ENCODE data around the gene NR1D1. TPM values are rescaled to one million over a fixed set of nuclear protein-coding genes. Genes with fewer than 3 reads are reported as not detected.

Gene NR1D1
- total and polyA plus RNA-seq, 4 donors, result 3.2 to 19.6 (median 14.1) TPM

DNA sequence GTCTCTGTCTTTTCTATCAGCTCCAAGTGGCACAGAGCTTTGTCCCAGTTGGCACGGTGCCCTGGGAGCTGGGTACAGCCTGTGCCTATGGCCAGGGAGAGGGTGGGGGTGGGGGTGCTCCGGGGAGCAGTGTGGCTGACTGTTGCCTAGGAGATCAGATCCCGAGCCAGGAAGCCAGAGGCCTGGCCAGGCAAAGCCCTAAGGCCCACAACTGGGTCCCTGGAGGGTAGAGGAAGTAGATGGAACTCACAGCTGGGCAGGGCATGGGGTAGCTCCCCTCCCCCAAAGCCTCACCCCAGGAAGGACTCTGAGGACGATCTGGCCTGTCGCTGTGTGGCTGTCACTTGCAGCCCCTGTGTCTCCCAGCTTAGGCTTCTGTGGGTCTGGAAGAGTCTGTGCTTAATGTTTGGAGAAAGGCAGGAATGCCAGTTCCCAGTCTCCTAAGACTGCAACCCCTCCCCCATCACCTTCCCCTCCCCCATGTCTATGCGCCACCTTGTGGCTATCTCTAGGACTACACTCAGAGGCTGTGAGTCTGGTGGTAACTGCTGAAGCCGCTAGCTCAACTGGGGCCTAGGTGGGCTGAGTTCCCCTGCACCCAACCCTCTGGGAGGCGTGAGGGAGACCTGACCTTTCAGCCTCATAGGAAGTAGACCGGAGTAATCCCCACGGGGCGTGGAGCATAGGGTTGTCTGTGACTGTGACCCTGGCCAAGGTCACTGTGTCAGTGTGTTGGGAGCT, 25.0 kb downstream of the NR1D1 start:
- H3K27ac ChIP-seq (ENCODE audit: low read depth in 1 of 2, low read length in 1 of 2), result peak overlapping the region; percentile 71 to 88
- TF ChIP-seq CTCF (IDR thresholded peaks at IDR 0.05; ENCODE audit: control extremely low read depth, extremely low read depth), result peak; percentile 68
- peaks cover 0 to 30% (median 17%) of the 10 kb centered on the region in 4 donors for H3K36me3 ChIP-seq (ENCODE audit: control insufficient read depth in 4 of 4, insufficient read depth in 4 of 4, low read length in 4 of 4)
- peak overlapping the region; percentile 16 to 42 for H3K9ac ChIP-seq (ENCODE audit: insufficient read depth in 1 of 2, low read length in 2 of 2)
- peak; percentile 80 to 84 (median 81) for DNase-seq
- WGBS, 2 donors, result 5% methylated on average over 10 to 11 of the region's 11 CpGs
- no peaks in the 10 kb centered on the region for H3K27me3 ChIP-seq (ENCODE audit: control insufficient read depth in 3 of 3, insufficient read depth in 3 of 3, low read length in 2 of 3)
- H3K4me3 ChIP-seq, result no peak overlapping the region
- peak; percentile 67 for ATAC-seq (ENCODE audit: insufficient read depth, low FRiP score)
- H3K9me3 ChIP-seq (ENCODE audit: control insufficient read depth in 4 of 4, insufficient read depth in 3 of 4, low read length in 3 of 4), result no peaks in the 10 kb centered on the region
- H3K4me1 ChIP-seq (ENCODE audit: control insufficient read depth in 5 of 5, insufficient read depth in 5 of 5, low read length in 5 of 5), result peaks cover 27 to 52% (median 42%) of the 10 kb centered on the region in 5 donors

DNA sequence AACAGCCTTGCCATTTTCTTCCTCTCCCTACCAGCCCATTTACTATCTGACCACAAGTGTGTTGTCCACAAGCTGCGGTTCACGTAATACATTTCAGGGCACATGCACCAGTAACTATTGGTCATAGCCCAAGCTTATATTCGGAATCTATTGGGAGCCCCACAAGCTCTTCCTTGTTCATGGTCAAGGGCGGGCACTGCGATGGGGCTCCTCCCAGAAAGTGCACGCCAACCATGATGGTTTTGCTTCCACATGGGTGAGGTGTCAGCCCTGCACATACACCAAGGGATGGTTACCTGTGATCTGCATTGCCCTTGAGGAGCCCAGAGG, 25.6 kb downstream of the NR1D1 start:
- no peak overlapping the region for H3K9ac ChIP-seq (ENCODE audit: insufficient read depth in 1 of 2, low read length in 2 of 2)
- TF ChIP-seq CTCF (IDR thresholded peaks at IDR 0.05; ENCODE audit: control extremely low read depth, extremely low read depth), result no peak
- peaks cover 0 to 25% (median 17%) of the 10 kb centered on the region in 4 donors for H3K36me3 ChIP-seq (ENCODE audit: control insufficient read depth in 4 of 4, insufficient read depth in 4 of 4, low read length in 4 of 4)
- peaks cover 32 to 57% (median 46%) of the 10 kb centered on the region in 5 donors for H3K4me1 ChIP-seq (ENCODE audit: control insufficient read depth in 5 of 5, insufficient read depth in 5 of 5, low read length in 5 of 5)
- DNase-seq (no peak), ATAC-seq (ENCODE audit: insufficient read depth, low FRiP score) (no peak)
- no peaks in the 10 kb centered on the region for H3K27me3 ChIP-seq (ENCODE audit: control insufficient read depth in 3 of 3, insufficient read depth in 3 of 3, low read length in 2 of 3)
- WGBS, 2 donors, result 43 to 67% methylated on average over 6 of the region's 6 CpGs
- no peak overlapping the region for H3K4me3 ChIP-seq
- no peaks in the 10 kb centered on the region for H3K9me3 ChIP-seq (ENCODE audit: control insufficient read depth in 4 of 4, insufficient read depth in 3 of 4, low read length in 3 of 4)
- H3K27ac ChIP-seq (ENCODE audit: low read depth in 1 of 2, low read length in 1 of 2), result peak overlapping the region; percentile 71 to 88

- H3K27ac ChIP-seq (ENCODE audit: low read depth in 1 of 2, low read length in 1 of 2), result peak overlapping the region; percentile 71 to 88
- H3K36me3 ChIP-seq (ENCODE audit: control insufficient read depth in 4 of 4, insufficient read depth in 4 of 4, low read length in 4 of 4), result peaks cover 0 to 19% (median 17%) of the 10 kb centered on the region in 4 donors
- H3K9me3 ChIP-seq (ENCODE audit: control insufficient read depth in 4 of 4, insufficient read depth in 3 of 4, low read length in 3 of 4), result no peaks in the 10 kb centered on the region
- H3K27me3 ChIP-seq (ENCODE audit: control insufficient read depth in 3 of 3, insufficient read depth in 3 of 3, low read length in 2 of 3), result no peaks in the 10 kb centered on the region
- no peak overlapping the region for H3K9ac ChIP-seq (ENCODE audit: insufficient read depth in 1 of 2, low read length in 2 of 2)
- no peak for ATAC-seq (ENCODE audit: insufficient read depth, low FRiP score)
- H3K4me1 ChIP-seq (ENCODE audit: control insufficient read depth in 5 of 5, insufficient read depth in 5 of 5, low read length in 5 of 5), result peaks cover 33 to 64% (median 52%) of the 10 kb centered on the region in 5 donors
- H3K4me3 ChIP-seq, result no peak overlapping the region
- DNase-seq, result no peak
- 87 to 89% methylated on average over 8 of the region's 8 CpGs for WGBS, 2 donors
- TF ChIP-seq CTCF (IDR thresholded peaks at IDR 0.05; ENCODE audit: control extremely low read depth, extremely low read depth), result no peak
Measured at GRCh38 chr17:40074175-40074512, 26.2 kb downstream of the NR1D1 start.
